SK-N-SH treated with all-trans-retinoic acid at 6 μM for 48 hours (cell line): Measurements from ENCODE around the gene FAM53A.

ENCODE experiments used
- ARNTL ChIP-seq: fragments of 450-650 bp; formaldehyde crosslinking; IDR thresholded peaks from 2 replicates; pipeline ENCODE4 v1.5.0; 2020; ENCODE audit warnings: low read depth, mild to moderate bottlenecking, moderate library complexity, borderline replicate concordance
- BACH2 ChIP-seq: fragments of 250-450 bp; sonication (Bioruptor Pico); IDR thresholded peaks from 2 replicates; pipeline ENCODE4 v1.9.0; 2021; ENCODE audit warnings: mild to moderate bottlenecking, borderline replicate concordance
- CSDC2 ChIP-seq: fragments of 250-450 bp; sonication (Bioruptor Pico); IDR thresholded peaks from 2 replicates; pipeline ENCODE4 v1.5.0; 2020; ENCODE audit warnings: mild to moderate bottlenecking, moderate library complexity
- ESRRG ChIP-seq: fragments of 250-450 bp; sonication (Bioruptor Pico); IDR thresholded peaks from 2 replicates; pipeline ENCODE4 v1.6.1; 2021; ENCODE audit warnings: mild to moderate bottlenecking
- ISL1 ChIP-seq: fragments of 250-450 bp; sonication (Bioruptor Pico); IDR thresholded peaks from 2 replicates; pipeline ENCODE4 v2.1.2; 2022; ENCODE audit warnings: mild to moderate bottlenecking, moderate library complexity
- OSR1 ChIP-seq: fragments of 250-450 bp; sonication (Bioruptor Pico); IDR thresholded peaks from 2 replicates; pipeline ENCODE4 v1.8.0; 2022; ENCODE audit warnings: moderate library complexity, mild to moderate bottlenecking, inconsistent platforms
- RARB ChIP-seq: fragments of 250-450 bp; sonication (Bioruptor Pico); IDR thresholded peaks from 2 replicates; pipeline ENCODE4 v1.8.0; 2021; ENCODE audit warnings: mild to moderate bottlenecking, moderate library complexity
- SNAI2 ChIP-seq: fragments of 250-450 bp; sonication (Bioruptor Pico); IDR thresholded peaks from 2 replicates; pipeline ENCODE4 v1.5.0; 2020; ENCODE audit warnings: mild to moderate bottlenecking, moderate library complexity
- TOX ChIP-seq: fragments of 250-450 bp; sonication (Bioruptor Pico); IDR thresholded peaks from 2 replicates; pipeline ENCODE4 v1.8.0; 2021; ENCODE audit warnings: mild to moderate bottlenecking, moderate library complexity, borderline replicate concordance
- ZNF565 ChIP-seq: fragments of 450-650 bp; formaldehyde crosslinking; conservative IDR thresholded peaks from 2 replicates; pipeline ENCODE4 v1.5.0; 2020; ENCODE audit warnings: low read depth, mild to moderate bottlenecking, moderate library complexity
- TF ChIP-seq, protein P1 (sequence below): fragments of 250-450 bp; sonication (Bioruptor Pico); IDR thresholded peaks from 2 replicates; pipeline ENCODE4 v1.5.1; 2021; ENCODE audit warnings: mild to moderate bottlenecking, moderate library complexity
- TF ChIP-seq, protein P2 (sequence below): fragments of 250-450 bp; sonication (Bioruptor Pico); IDR thresholded peaks from 2 replicates; pipeline ENCODE4 v1.8.0; 2021; ENCODE audit warnings: low read depth, mild to moderate bottlenecking, moderate library complexity, borderline replicate concordance
- TF ChIP-seq, protein P3 (sequence below): fragments of 250-450 bp; sonication (Bioruptor Pico); IDR thresholded peaks from 2 replicates; pipeline ENCODE4 v1.8.0; 2020; ENCODE audit warnings: mild to moderate bottlenecking, moderate library complexity, borderline replicate concordance

DNA sequence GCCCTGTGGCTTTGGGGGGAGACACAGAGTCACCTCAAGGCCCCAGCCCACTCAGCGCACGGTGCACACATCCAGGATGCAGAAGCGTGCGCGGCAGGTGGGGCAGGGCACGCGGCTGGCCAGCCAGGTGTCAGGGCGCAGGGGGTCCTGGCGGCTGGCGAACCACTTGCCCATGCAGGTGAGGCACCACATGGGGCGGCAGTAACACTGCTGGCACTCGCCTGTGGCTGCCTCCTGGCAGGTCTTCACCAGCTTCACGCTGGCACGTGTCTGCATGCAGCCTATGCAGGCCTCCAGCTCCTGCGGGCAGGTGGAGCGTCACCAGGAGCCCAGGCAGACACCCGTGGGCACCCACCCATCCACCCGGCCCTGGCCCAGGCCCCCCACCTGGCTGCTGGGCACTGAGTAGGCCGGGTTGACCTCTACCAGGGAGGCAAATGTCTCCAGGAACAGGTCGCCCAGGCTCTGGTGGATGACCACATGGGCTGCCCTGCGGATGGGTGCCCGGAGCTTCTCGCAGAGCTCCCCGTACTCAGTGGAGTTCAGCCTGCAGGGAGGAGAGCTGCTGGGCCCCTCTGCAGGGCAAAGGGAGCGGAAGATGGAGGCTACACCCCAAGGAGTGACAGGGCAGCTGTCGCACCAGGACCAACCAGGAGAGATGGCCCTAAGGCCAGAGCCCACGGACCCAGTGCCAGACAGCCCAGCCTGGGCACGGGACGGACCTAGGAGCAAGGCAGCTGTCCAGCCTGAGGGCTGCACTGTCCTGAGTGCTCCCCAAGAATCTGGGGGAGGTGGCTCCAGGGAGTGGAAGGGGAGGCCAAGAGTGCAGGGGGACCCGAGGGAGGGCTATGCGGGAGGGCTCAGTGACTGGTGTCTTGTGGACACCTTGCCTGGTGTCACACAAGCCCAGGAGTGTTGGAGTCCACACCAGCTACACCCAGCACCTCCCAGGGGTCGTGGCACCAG is 33.3 kb upstream of the FAM53A start:
- TF ChIP-seq RARB (CRISPR knock-in tag) (no peak), ZNF565 (CRISPR knock-in tag) (no peak), BACH2 (no peak), SNAI2 (no peak), CSDC2 (CRISPR knock-in tag) (no peak), ESRRG (CRISPR knock-in tag) (no peak), TOX (CRISPR knock-in tag) (no peak), ARNTL (CRISPR knock-in tag) (no peak), OSR1 (no peak), ISL1 (CRISPR knock-in tag) (no peak)
- TF ChIP-seq, protein P1, sequence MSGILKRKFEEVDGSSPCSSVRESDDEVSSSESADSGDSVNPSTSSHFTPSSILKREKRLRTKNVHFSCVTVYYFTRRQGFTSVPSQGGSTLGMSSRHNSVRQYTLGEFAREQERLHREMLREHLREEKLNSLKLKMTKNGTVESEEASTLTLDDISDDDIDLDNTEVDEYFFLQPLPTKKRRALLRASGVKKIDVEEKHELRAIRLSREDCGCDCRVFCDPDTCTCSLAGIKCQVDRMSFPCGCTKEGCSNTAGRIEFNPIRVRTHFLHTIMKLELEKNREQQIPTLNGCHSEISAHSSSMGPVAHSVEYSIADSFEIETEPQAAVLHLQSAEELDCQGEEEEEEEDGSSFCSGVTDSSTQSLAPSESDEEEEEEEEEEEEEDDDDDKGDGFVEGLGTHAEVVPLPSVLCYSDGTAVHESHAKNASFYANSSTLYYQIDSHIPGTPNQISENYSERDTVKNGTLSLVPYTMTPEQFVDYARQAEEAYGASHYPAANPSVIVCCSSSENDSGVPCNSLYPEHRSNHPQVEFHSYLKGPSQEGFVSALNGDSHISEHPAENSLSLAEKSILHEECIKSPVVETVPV (CRISPR knock-in tag), result no peak
- TF ChIP-seq, protein P2, sequence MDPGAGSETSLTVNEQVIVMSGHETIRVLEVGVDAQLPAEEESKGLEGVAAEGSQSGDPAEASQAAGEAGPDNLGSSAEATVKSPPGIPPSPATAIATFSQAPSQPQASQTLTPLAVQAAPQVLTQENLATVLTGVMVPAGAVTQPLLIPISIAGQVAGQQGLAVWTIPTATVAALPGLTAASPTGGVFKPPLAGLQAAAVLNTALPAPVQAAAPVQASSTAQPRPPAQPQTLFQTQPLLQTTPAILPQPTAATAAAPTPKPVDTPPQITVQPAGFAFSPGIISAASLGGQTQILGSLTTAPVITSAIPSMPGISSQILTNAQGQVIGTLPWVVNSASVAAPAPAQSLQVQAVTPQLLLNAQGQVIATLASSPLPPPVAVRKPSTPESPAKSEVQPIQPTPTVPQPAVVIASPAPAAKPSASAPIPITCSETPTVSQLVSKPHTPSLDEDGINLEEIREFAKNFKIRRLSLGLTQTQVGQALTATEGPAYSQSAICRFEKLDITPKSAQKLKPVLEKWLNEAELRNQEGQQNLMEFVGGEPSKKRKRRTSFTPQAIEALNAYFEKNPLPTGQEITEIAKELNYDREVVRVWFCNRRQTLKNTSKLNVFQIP, result no peak
- TF ChIP-seq, protein P3, sequence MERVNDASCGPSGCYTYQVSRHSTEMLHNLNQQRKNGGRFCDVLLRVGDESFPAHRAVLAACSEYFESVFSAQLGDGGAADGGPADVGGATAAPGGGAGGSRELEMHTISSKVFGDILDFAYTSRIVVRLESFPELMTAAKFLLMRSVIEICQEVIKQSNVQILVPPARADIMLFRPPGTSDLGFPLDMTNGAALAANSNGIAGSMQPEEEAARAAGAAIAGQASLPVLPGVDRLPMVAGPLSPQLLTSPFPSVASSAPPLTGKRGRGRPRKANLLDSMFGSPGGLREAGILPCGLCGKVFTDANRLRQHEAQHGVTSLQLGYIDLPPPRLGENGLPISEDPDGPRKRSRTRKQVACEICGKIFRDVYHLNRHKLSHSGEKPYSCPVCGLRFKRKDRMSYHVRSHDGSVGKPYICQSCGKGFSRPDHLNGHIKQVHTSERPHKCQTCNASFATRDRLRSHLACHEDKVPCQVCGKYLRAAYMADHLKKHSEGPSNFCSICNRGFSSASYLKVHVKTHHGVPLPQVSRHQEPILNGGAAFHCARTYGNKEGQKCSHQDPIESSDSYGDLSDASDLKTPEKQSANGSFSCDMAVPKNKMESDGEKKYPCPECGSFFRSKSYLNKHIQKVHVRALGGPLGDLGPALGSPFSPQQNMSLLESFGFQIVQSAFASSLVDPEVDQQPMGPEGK, result no peak
